OCI-M2 (cell line): ENCODE measurements around the gene SSBP4.

Experiments
- DNase-seq: peaks from one replicate; lab custom pipeline; 2025; ENCODE audit not compliant: unreplicated experiment; lab: John Stamatoyannopoulos, UW

The SSBP4 gene

DNA sequence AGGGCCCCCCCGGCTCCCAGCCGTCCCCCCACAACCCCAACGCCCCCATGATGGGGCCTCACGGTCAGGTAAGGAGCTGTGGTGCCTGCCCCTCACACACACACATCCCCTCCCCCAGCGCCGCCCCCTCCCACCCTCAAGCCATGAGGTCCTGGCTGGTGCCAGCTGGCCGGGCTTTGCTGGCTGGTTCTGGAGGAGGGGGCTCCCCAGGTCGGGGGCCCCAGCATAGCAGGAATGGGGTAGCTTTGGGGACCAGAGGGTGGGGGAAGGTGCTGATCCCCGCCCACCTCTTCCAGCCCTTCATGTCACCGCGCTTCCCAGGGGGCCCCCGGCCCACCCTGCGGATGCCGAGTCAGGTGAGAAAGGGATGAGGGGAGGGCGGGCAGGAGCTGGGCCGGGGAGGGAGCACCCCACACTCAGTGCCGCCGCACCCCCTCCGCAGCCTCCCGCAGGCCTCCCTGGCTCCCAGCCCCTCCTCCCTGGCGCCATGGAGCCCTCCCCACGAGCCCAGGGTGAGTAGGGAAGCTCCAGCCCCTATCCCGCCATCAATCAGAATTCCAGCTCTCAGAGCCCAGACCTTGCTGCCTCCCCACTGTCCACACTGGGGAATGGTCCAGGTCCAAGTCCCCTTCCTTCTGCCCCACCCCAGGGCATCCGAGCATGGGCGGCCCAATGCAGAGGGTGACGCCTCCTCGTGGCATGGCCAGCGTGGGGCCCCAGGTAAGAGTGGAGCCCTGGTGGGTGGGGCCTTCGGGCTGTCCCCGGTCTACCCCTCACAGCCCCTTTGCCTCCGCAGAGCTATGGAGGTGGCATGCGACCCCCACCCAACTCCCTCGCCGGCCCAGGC lies 12.4 kb downstream of the SSBP4 start:
- DNase-seq, result no peak

DNA sequence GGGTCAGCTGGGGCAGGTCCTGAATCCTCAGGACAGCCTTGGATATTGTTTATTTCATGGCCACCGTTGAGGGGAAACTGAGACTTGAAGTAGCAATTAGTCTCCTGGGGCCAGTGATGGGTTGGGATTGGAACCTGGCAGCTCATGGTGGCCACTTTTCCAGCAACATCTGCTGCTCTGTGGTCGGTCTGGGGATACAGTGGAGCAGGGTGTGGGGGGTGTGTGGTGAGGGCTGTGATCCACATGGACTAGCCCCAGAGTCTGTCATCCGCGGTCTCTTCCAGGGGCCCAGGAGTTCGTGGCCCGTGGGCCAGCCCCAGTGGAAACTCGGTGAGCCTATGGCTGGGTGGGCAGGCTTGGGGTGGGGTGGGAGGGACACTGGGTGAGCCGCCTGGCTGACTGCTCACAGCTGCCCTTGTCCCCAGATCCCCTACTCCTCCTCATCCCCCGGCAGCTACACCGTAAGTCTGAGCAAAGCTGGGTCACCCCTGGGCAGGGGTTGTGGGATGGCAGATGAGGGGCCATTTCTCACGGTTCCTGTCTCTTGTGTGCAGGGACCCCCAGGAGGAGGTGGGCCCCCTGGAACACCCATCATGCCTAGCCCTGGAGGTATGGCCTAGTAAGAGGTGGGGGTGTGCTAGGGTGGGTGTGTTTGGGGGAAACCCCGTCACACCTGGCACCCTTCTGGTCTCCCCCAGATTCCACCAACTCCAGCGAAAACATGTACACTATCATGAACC lies 13.2 kb downstream of the SSBP4 start:
- no peak for DNase-seq

DNA sequence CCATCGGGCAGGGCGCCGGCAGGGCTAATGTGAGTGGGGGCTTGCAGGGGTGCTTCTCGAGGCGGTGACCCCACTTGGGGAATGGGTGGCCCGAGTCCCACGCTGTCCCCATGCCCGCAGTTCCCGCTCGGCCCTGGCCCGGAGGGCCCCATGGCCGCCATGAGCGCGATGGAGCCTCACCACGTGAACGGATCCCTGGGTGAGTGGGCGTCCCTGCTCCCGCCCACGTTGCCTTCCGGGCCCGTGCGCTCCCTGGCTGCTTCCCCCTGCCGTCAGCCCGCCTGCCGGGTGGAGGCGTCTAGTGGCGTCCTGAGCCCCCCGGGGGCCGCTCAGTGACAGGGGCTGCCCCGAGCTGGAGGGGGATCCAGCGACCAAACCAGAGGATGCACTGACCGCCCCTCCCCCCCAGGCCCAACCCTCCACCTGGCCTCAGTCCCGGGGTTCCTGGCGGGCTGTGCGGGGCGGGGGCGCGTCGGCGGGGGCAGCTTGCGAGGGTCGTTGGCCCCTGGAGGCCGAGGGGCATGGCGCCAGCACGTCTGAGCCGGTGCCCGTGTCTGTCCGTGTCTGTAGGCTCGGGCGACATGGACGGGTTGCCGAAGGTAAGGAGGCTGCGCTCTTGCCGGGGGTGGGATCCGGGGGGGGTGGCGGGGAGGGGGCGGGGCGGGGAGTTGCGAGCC lies 14.0 kb downstream of the SSBP4 start:
- no peak for DNase-seq

DNA sequence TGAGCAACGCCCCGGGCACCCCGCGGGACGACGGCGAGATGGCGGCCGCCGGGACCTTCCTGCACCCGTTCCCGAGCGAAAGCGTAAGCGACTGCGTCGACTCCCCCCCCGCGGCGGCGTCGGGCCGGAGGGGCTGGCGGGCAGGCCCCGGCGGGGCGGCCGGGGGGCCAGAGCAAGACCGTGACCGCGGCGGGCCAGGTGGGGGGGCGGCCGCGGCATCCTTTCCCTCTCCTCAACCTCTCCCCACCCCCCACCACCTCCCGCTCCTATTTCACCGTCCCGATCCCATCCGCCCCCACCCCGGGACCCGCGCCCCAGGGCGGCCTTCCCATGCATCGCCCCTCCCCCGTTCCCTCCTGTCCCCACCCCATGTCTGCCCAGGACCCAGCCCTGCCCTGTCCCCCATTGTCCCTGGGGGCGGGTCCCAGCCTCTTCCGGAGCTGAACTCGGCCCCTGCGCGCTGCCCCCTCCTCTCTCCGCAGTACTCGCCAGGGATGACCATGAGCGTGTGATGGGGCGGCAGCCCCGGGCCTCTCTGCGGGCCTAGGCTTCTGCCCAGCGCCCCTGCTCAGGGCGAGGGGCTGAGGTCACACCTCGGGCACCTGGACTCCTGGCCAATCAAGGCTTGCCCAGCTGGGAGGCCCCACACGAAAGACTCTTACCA lies 14.7 kb downstream of the SSBP4 start:
- no peak for DNase-seq

DNA sequence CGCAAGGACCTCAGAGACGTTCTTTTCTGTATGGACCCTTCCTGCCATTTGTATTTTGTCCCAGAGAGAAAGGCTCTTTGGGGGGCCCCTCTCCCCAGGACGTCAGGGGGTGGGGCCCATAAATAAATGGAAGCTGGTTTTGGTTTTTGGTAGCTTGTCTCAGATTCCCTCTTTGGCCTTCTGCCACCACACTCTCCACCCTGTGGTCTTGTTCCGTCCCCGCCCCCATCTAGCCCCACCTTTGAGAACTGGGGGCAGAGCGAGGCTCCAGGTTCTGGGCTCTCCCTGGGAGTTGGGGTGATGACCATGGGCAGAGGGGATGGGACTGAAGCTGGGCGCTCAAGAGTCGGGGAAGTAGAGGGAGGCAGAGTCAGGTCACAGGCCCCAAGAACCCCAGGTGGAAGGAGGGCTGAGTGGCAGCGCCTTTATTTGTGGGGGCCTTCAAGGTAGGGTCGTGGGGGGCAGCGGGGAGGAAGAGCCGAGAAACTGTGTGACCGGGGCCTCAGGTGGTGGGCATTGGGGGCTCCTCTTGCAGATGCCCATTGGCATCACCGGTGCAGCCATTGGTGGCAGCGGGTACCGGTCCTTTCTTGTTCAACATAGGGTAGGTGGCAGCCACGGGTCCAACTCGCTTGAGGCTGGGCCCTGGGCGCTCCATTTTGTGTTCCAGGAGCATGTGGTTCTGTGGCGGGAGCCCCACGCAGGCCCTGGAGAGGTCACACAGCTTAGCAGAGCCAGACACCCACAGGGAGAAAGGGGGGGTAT lies 15.4 kb downstream of the SSBP4 start:
- DNase-seq, result no peak

DNA sequence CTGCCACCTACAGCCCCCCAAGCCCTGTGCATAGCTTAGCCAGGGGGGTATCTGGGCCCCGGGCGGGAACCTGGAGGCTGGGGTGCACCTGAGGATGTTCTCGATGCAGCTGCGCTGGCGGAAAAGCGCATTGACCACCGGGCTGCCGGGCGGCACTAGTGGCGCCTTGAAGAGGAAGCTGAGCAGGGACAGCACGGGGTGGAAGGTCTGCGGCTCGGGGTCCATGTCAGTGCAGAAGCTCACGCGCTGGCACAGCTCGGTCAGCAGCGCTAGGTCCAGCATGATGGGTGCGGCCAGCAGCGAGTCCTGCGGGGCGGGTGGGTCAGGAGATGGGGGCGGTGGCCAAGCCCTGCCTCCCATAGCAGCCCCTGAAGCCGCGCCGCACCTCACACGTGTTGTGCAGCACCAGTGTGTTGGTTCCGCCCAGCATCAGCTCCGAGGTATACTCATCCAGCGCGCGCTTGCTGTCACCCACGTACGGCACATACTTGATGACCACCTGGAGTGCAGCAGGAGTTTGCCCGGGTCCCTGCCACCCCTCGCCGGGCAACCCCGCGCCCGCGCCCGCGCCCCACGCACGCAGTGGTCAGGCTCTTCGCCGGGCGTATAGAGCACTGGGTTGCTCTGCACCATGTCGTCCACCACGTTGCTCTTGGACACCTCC lies 16.1 kb downstream of the SSBP4 start:
- DNase-seq, result no peak

- no peak for DNase-seq
Observed at GRCh38 chr19:18435842-18436670, 16.9 kb downstream of the SSBP4 start.

GRCh38 chr19:18436671-18437490 lies 17.7 kb downstream of the SSBP4 start:
- DNase-seq, result peak; percentile 41

- peak; percentile 40 for DNase-seq
Observed at GRCh38 chr19:18437491-18438330, 18.5 kb downstream of the SSBP4 start, which contains the start of gene ISYNA1. TSS of gene ISYNA1 (minus strand) at chr19:18438133. CDS start at chr19:18437979, 154 bp downstream.

DNA sequence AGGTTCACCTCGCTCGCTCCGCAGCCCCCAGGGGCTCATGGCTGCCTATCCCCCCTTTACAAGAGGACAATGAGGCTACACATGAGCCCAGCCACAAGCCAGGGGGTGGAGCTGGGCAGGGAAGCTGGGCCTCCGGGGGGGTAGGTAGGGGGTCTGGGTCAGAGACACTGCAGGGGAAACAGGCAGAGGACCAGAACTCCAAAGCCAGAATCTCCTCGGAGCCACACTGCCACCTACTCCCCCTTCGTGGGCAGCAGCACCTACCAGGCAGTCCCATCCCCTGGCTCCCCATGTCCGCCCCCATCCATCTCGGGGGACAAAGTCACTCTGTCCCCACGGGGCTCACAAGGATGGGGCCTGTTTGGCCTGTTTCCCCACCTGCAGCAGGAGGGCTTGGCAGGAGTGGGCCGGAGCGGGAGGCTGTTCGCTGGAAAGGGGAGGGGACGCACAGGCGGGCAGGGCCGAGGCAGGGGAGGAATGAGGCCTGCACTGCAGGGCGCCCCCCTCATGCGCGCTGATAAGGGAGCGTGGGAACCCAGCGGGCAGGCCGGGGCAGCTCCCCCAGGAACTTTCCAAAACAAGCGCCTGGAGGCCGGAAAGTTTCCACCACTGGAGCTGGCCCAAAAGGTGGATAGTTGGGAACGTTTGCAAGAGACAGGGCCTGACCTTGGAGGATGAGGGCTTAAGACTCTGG lies 19.3 kb downstream of the SSBP4 start:
- DNase-seq, result peak; percentile 52

DNA sequence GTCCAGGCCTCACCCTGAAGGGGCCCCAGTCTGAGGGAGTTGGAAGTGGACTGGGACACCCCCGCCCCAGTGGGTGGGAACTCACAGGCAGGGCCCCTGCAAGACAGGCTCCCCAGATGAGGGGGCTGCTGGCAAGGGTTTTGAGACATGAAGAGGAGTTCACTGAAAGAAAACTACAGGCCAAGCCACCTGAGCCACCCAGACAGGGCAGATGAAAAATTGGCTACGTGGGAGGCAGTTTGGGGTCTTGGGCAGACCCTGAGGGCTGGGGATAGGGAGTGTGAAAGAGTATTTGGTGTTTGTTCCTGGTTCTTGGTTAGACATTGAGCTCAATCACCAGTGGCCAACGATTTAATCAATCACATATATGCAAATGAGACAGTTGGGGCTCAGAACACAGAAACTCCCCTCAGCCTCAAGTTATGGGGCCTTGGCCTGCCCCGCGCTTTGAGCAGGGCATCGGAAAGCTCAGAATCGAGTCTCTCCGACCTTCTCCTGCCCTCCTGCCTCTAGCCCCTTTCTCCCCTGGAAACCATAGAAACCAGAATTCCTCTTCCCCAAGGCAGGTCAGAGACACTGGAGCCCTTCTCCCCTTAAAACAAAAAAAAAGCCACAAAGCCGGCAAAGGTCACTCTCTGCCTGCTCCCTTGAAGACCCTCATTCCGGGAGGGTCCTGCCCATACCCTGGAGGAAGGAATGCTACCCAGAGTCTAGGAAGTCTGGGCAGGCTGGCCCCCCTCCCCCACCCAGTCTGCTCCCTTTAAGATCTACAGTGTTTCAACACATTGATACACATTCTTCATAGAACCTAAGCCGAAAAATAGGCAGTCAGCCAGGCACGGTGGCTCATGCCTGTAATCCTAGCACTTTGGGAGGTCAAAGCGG lies 20.1 kb downstream of the SSBP4 start:
- no peak for DNase-seq

- DNase-seq, result no peak
Observed at GRCh38 chr19:18439910-18440237, 20.7 kb downstream of the SSBP4 start.

- DNase-seq, result no peak
Observed at GRCh38 chr19:18440415-18440877, 21.2 kb downstream of the SSBP4 start.

DNA sequence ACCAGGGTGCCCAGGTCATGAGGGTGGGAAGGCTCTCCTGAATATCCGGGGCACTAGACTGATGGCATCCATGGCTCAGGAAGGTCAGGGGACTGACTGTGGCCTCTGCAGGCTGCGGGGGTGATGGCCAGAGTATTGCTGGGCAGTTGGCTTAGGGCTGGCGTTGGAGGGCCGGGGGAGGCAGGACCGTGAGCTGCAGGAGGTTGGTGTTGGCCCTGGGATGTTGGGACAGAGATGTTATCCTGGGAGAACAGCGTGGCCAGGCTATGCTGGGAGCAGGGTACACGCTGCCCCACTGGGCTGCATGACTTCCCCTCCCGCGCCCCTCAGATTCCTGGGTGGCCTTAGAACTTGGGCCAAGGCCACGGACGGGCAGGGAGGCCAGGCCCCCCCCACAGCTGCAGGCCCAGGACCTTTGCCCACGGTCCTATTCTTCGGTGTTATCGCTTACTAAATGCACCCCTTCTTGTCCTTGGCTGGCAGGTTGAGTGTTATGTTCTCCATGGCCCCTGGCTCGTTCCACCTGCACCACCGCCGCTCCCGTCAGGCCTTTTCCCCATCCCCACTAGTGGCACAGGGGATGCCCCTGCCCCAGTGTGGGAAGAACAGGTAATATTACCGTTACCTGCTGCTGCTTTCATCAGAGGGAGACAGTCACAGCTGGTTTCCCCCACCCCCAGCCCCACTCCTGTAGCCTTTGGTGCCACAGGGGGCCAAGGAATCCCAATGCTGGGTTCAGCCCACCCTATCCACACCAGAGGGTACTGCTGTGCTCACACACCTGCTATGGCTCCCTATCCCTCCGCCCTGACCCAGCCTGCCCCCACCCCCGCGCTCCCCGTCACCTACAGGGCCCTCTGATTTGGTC lies 22.0 kb downstream of the SSBP4 start:
- no peak for DNase-seq
